ENCODE measurements around the gene GDPGP1.
"Not testable (repeated sequence)": the region's sequence is repeated elsewhere in the genome, so short reads cannot be mapped to it uniquely, and the experiment has no call there.

DNA sequence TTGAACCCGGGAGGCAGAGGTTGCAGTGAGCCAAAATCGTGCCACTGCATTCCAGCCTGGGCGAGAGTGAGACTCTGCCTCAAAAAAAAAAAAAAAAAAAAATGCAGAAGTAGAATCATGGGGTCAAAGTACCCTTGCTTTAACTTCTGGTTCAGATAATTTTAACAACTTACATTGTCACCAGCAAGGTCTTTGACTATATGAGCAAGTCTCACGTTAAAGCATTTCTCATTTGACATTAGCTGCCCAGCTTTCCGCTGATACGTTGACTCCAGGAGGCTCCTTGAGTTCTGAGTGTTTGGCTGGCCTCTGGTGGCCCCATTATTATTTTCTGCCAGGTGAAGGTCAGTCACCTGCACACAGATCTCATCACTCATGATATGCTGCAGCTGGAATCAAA, 47.6 kb downstream of the GDPGP1 start:
- TF ChIP-seq CTCF (conservative IDR thresholded peaks at IDR 0.05; ENCODE audit: low read depth, low read length); EZH2 (IDR thresholded peaks at IDR 0.05; ENCODE audit: borderline replicate concordance, low read depth, low read length, poor library complexity, severe bottlenecking): not testable (repeated sequence)

Data from A673 (cell line).